AG09309 (cell line): Measurements from ENCODE around the gene EML6.

Source experiments
- DNase-seq: peaks from one replicate; pipeline ENCODE4 v3.0.0-alpha.2; 2010; ENCODE audit warnings: low read depth
- H3K4me3 ChIP-seq: 2 replicates; pipeline ENCODE4 v1.5.1; 2011; ENCODE audit warnings: mild to moderate bottlenecking, low read depth, low read length, moderate library complexity; ENCODE audit not compliant: control insufficient read depth
- CTCF ChIP-seq: IDR thresholded peaks from 2 replicates; pipeline ENCODE4 v1.5.1; 2011; ENCODE audit warnings: mild to moderate bottlenecking, low read depth, low read length, inconsistent platforms; ENCODE audit not compliant: insufficient read depth, control insufficient read depth; ENCODE audit errors: missing control alignments

EML6 gene

DNA sequence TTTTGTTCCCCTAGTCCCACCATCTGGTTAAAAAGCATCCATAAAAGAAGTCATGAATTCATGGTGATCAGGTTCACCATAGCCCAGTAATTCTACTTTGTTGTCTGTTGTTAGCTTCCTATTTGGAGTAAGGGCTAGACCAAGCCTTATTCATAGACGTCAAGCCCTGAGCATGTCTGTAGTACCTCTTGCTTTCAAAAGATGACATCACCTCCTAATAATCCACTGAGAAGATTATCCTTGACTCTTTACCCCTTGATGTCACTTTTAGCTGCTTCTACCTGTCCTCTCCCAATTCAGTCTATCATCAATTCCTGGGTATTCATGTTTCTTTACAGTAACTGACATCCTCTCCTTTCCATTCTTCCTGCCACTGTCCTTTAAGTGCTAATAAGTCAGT is 90.1 kb downstream of the EML6 start:
- no peak for DNase-seq
- no peak overlapping the region for H3K4me3 ChIP-seq
- no peak for TF ChIP-seq CTCF

- TF ChIP-seq CTCF: no peak
- DNase-seq: no peak
- H3K4me3 ChIP-seq: no peak overlapping the region
Measured at GRCh38 chr2:54814389-54815147, 91.1 kb downstream of the EML6 start.

- H3K4me3 ChIP-seq: no peak overlapping the region
- no peak for TF ChIP-seq CTCF
- no peak for DNase-seq
Measured at GRCh38 chr2:54815148-54815539, 91.7 kb downstream of the EML6 start.

DNA sequence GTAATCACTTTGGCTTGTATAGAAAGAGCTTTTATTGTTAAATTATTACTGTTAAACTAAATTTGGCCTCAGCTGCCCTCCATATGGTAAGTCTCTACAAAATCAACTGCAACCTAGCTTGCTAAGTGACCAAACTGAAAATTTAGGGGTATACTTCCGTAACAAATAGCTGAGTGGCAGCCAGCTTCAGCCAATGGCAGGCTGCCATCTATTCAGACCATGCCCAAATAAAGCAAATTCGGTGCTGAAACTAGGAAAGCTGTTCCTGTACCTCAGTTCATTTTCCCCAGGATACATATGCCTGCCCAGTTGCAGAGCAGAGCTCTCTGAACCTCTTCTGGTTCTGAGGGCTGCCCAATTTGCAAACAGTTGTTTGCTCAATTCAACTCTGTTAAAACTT is 94.8 kb downstream of the EML6 start:
- TF ChIP-seq CTCF: no peak
- no peak overlapping the region for H3K4me3 ChIP-seq
- no peak for DNase-seq

GRCh38 chr2:54820558-54820957 is 97.1 kb downstream of the EML6 start:
- TF ChIP-seq CTCF: no peak
- H3K4me3 ChIP-seq: no peak overlapping the region
- DNase-seq: no peak

DNA sequence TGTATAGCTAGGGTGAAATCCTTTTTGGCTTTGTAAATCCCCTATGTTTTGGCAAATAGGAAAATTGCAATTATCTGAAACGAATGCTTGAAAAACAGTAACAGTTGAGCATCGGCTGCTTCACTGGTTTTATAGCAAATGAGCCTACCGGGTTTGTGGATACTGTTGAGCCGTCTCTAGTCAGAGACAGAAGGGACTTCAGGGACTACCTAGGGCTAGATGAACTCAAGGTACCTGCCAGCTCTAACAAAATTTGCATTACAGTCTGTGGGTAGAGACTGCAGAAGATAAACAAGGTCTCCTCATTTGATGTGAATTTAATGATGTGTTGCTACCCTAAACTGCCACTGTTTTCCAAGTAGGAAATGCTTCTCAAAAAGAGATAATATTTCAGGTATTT is 101.1 kb downstream of the EML6 start:
- no peak for DNase-seq
- TF ChIP-seq CTCF: no peak
- no peak overlapping the region for H3K4me3 ChIP-seq

- no peak for DNase-seq
- TF ChIP-seq CTCF: no peak
- H3K4me3 ChIP-seq: no peak overlapping the region
Measured at GRCh38 chr2:54830546-54830945, 107.1 kb downstream of the EML6 start.
